H9 (cell line): ENCODE results near the gene PSMA6. TPM values are rescaled to one million over a fixed set of nuclear protein-coding genes. Genes with fewer than 3 reads are reported as not detected.
"Not testable (repeated sequence)": the region's sequence is repeated elsewhere in the genome, so short reads cannot be mapped to it uniquely, and the experiment has no call there.

Experiments used
- DNase-seq: peaks from one replicate; pipeline ENCODE4 v3.0.0-alpha.2; 2017
- H2AFZ ChIP-seq: one replicate; pipeline ENCODE4 v1.6.1; 2013; ENCODE audit warnings: mild to moderate bottlenecking, low read length, control low read depth, moderate library complexity
- H2AK5ac ChIP-seq: 2 replicates; pipeline ENCODE4 v1.6.1; 2013; ENCODE audit warnings: low read length, control low read depth, mixed read lengths; ENCODE audit not compliant: insufficient read length
- H2BK120ac ChIP-seq: one replicate; pipeline ENCODE4 v1.6.1; 2013; ENCODE audit warnings: low read depth, mild to moderate bottlenecking, low read length, control low read depth, inconsistent platforms; ENCODE audit not compliant: poor library complexity, severe bottlenecking
- H2BK12ac ChIP-seq: 2 replicates; pipeline ENCODE4 v1.6.1; 2013; ENCODE audit warnings: low read length, control low read depth, mixed read lengths, low read depth; ENCODE audit not compliant: insufficient read length
- H2BK15ac ChIP-seq: 2 replicates; pipeline ENCODE4 v1.6.1; 2013; ENCODE audit warnings: low read depth, low read length, control low read depth
- H2BK20ac ChIP-seq: one replicate; pipeline ENCODE4 v1.6.1; 2013; ENCODE audit warnings: low read depth, mild to moderate bottlenecking, low read length, control low read depth, inconsistent platforms; ENCODE audit not compliant: poor library complexity, severe bottlenecking
- H2BK5ac ChIP-seq: 2 replicates; pipeline ENCODE4 v1.6.1; 2013; ENCODE audit warnings: low read length, control low read depth, mixed read lengths; ENCODE audit not compliant: insufficient read length
- H3K14ac ChIP-seq: 2 replicates; pipeline ENCODE4 v1.6.1; 2013; ENCODE audit warnings: low read length, control low read depth; ENCODE audit not compliant: insufficient read depth
- H3K18ac ChIP-seq: 2 replicates; pipeline ENCODE4 v1.6.1; 2013; ENCODE audit warnings: low read depth, mild to moderate bottlenecking, mixed read lengths, low read length, control low read depth; ENCODE audit not compliant: insufficient read length
- H3K23ac ChIP-seq: 2 replicates; pipeline ENCODE4 v1.6.1; 2013; ENCODE audit warnings: low read length, control low read depth, mixed read lengths, low read depth; ENCODE audit not compliant: insufficient read length
- H3K23me2 ChIP-seq: 2 replicates; pipeline ENCODE4 v1.6.1; 2013; ENCODE audit warnings: low read depth, mild to moderate bottlenecking, mixed read lengths, low read length, control low read depth; ENCODE audit not compliant: insufficient read length, poor library complexity, severe bottlenecking
- H3K27ac ChIP-seq: 2 replicates; pipeline ENCODE4 v1.5.1; 2013; ENCODE audit warnings: low read length, control low read depth, mixed read lengths, low read depth; ENCODE audit not compliant: insufficient read length
- H3K27me3 ChIP-seq: 2 replicates; pipeline ENCODE4 v1.6.1; 2013; ENCODE audit warnings: low read length, control low read depth, inconsistent platforms; ENCODE audit not compliant: insufficient read depth
- H3K4ac ChIP-seq: 2 replicates; pipeline ENCODE4 v1.6.1; 2013; ENCODE audit warnings: low read depth, mild to moderate bottlenecking, control low read depth, inconsistent platforms, low read length, moderate library complexity
- H3K4me1 ChIP-seq: 2 replicates; pipeline ENCODE4 v1.6.1; 2013; ENCODE audit warnings: low read length, control low read depth, inconsistent platforms; ENCODE audit not compliant: insufficient read depth
- H3K4me2 ChIP-seq: 2 replicates; pipeline ENCODE4 v1.6.1; 2013; ENCODE audit warnings: low read length, control low read depth, mixed read lengths; ENCODE audit not compliant: insufficient read length, insufficient read depth
- H3K56ac ChIP-seq: 2 replicates; pipeline ENCODE4 v1.6.1; 2013; ENCODE audit warnings: low read depth, mild to moderate bottlenecking, mixed read lengths, low read length, control low read depth; ENCODE audit not compliant: insufficient read length
- H3K79me1 ChIP-seq: 2 replicates; pipeline ENCODE4 v1.6.1; 2013; ENCODE audit warnings: low read depth, mild to moderate bottlenecking, moderate library complexity, low read length, control low read depth, inconsistent platforms; ENCODE audit not compliant: insufficient read depth, poor library complexity, severe bottlenecking
- H3K79me2 ChIP-seq: 2 replicates; pipeline ENCODE4 v1.6.1; 2013; ENCODE audit warnings: low read length, control low read depth, inconsistent platforms; ENCODE audit not compliant: insufficient read depth
- H3K9ac ChIP-seq: 2 replicates; pipeline ENCODE4 v1.6.1; 2013; ENCODE audit warnings: low read length, control low read depth, mixed read lengths; ENCODE audit not compliant: insufficient read length; ENCODE audit errors: extremely low read depth
- H3K9me3 ChIP-seq: one replicate; pipeline ENCODE4 v1.6.1; 2013; ENCODE audit warnings: low read depth, low read length, inconsistent platforms; ENCODE audit not compliant: control insufficient read depth
- H3T11ph ChIP-seq: one replicate; pipeline ENCODE4 v1.6.1; 2013; ENCODE audit warnings: mild to moderate bottlenecking, low read length, control low read depth, inconsistent platforms
- H4K20me1 ChIP-seq: one replicate; pipeline ENCODE4 v1.6.1; 2013; ENCODE audit not compliant: control insufficient read depth, insufficient read length, insufficient read depth
- H4K5ac ChIP-seq: 2 replicates; pipeline ENCODE4 v1.6.1; 2013; ENCODE audit warnings: low read depth, mild to moderate bottlenecking, mixed read lengths, low read length, control low read depth; ENCODE audit not compliant: insufficient read length
- H4K8ac ChIP-seq: replicated peaks from 2 replicates; pipeline ENCODE4 v1.6.1; 2013; ENCODE audit warnings: low read length, control low read depth, mixed read lengths, low read depth; ENCODE audit not compliant: insufficient read length
- H4K91ac ChIP-seq: 2 replicates; pipeline ENCODE4 v1.6.1; 2013; ENCODE audit warnings: low read depth, mild to moderate bottlenecking, moderate library complexity, mixed read lengths, low read length, control low read depth; ENCODE audit not compliant: insufficient read length
- H3K27ac Mint-ChIP-seq, 3 experiments: 2 replicates in 2 of 3; 3 replicates in 1 of 3; pipeline ENCODE4 v1.8.0; 2020 to 2021; ENCODE audit warnings: mixed read lengths in 3 of 3, mild to moderate bottlenecking in 1 of 3, moderate library complexity in 1 of 3
- H3K27me3 Mint-ChIP-seq: 2 replicates; pipeline ENCODE4 v1.8.0; 2021; ENCODE audit warnings: low read depth, mild to moderate bottlenecking, moderate library complexity, mixed read lengths
- H3K36me3 Mint-ChIP-seq, 3 experiments: 2 replicates in 2 of 3; 3 replicates in 1 of 3; pipeline ENCODE4 v1.8.0; 2020 to 2021; ENCODE audit warnings: low read depth in 3 of 3, mixed read lengths in 3 of 3; ENCODE audit not compliant: insufficient read depth in 1 of 3
- H3K4me1 Mint-ChIP-seq, 2 experiments: 2 replicates each; pipeline ENCODE4 v1.8.0; 2020; ENCODE audit warnings: mixed read lengths in 2 of 2
- H3K4me3 Mint-ChIP-seq, 2 experiments: 2 replicates in 1 of 2; 3 replicates in 1 of 2; pipeline ENCODE4 v1.8.0; 2020 to 2021; ENCODE audit warnings: mild to moderate bottlenecking in 2 of 2, mixed read lengths in 2 of 2, moderate library complexity in 1 of 2
- H3K9me3 Mint-ChIP-seq, 2 experiments: 2 replicates in 1 of 2; 3 replicates in 1 of 2; pipeline ENCODE4 v1.8.0; 2020; ENCODE audit warnings: mild to moderate bottlenecking in 2 of 2, mixed read lengths in 2 of 2, moderate library complexity in 1 of 2
- CTCF ChIP-seq: fragments of 200-600 bp; sonication (generic); conservative IDR thresholded peaks from 3 replicates; pipeline ENCODE4 v1.8.0; 2021; ENCODE audit warnings: antibody characterized with exemption, mild to moderate bottlenecking
- WGBS: extraction: QIAGEN DNeasy Blood & Tissue Kit; methylation state at CpG from one replicate; pipeline ENCODE4 v1.1.7; 2013; ENCODE audit warnings: missing lambda C conversion rate, low lambda C conversion rate, mixed read lengths; ENCODE audit not compliant: insufficient read length; ENCODE audit errors: extremely low coverage; 5-methylcytosine and 5-hydroxymethylcytosine counted together
- total RNA-seq: library from RNA; stranded (reverse); gene quantifications from 2 replicates; pipeline ENCODE4 v1.2.1, GENCODE V29; 2021

Gene PSMA6
- total RNA-seq, 1 experiment from 2014 or later: 255 TPM

- Mint-ChIP-seq H3K27me3 (peaks cover 3% of the 10 kb centered on the region; the same call in 1 of the 2 replicates), H3K27ac (peak overlapping the region in 2 of 3 experiments; percentile 26 to 94; a peak in 4 of 7 replicates), H3K9me3 (no peaks in the 10 kb centered on the region; a peak in 1 of 5 replicates), H3K36me3 (no peaks in the 10 kb centered on the region; a peak in 1 of 7 replicates), H3K4me3 (no peak overlapping the region; a peak in 1 of 5 replicates), H3K4me1 (peaks cover 30 to 33% of the 10 kb centered on the region in 2 experiments)
- no peaks in the 10 kb centered on the region for H3K27me3 ChIP-seq
- H3K4me2 ChIP-seq: no peak overlapping the region
- no peak overlapping the region for H2BK5ac ChIP-seq
- no peaks in the 10 kb centered on the region for H4K20me1 ChIP-seq
- H3K4ac ChIP-seq: no peak overlapping the region
- H3K23me2 ChIP-seq: no peaks in the 10 kb centered on the region
- no peaks in the 10 kb centered on the region for H3K9me3 ChIP-seq
- H3K18ac ChIP-seq: no peak overlapping the region
- TF ChIP-seq CTCF: no peak
- no CpG with 5 or more reads among the region's 13 CpGs for WGBS
- H2BK120ac ChIP-seq: no peak overlapping the region
- no peaks in the 10 kb centered on the region for H3K79me1 ChIP-seq
- no peak overlapping the region for H4K5ac ChIP-seq
- peaks cover 4% of the 10 kb centered on the region; the same call in 1 of the 2 replicates for H3K4me1 ChIP-seq
- H3K27ac ChIP-seq: no peak overlapping the region
- H3K23ac ChIP-seq: no peak overlapping the region
- no peak for DNase-seq
- no peaks in the 10 kb centered on the region for H3K79me2 ChIP-seq
- H2AK5ac ChIP-seq: no peak overlapping the region
- H3K56ac ChIP-seq: no peak overlapping the region
- H2BK12ac ChIP-seq: no peak overlapping the region
- no peak overlapping the region for H4K8ac ChIP-seq
- H2AFZ ChIP-seq: no peak overlapping the region
- no peak overlapping the region for H4K91ac ChIP-seq
- no peak overlapping the region for H2BK20ac ChIP-seq
- no peak overlapping the region for H3K14ac ChIP-seq
- H3K9ac ChIP-seq: no peak overlapping the region
- H2BK15ac ChIP-seq: no peak overlapping the region
- H3T11ph ChIP-seq: no peak overlapping the region
Measured at GRCh38 chr14:35347323-35348043, 55.3 kb downstream of the PSMA6 start.

GRCh38 chr14:35348044-35348380 is 55.8 kb downstream of the PSMA6 start:
- no CpG with 5 or more reads among the region's 6 CpGs for WGBS
- H3K27ac ChIP-seq, H4K5ac ChIP-seq, H4K20me1 ChIP-seq, H3K18ac ChIP-seq, H3K4me3 Mint-ChIP-seq, H3K36me3 Mint-ChIP-seq, H3K9ac ChIP-seq, H3K23ac ChIP-seq, H3K79me2 ChIP-seq, H3K27me3 ChIP-seq, H3K4me2 ChIP-seq, H2BK12ac ChIP-seq, H3K23me2 ChIP-seq, H3K4ac ChIP-seq, DNase-seq, H3K9me3 ChIP-seq, H3K9me3 Mint-ChIP-seq, H4K8ac ChIP-seq, H2AFZ ChIP-seq, H3K27me3 Mint-ChIP-seq, H3T11ph ChIP-seq, H2AK5ac ChIP-seq, H3K79me1 ChIP-seq, H3K56ac ChIP-seq, H4K91ac ChIP-seq, H2BK20ac ChIP-seq, H2BK120ac ChIP-seq, H3K14ac ChIP-seq, H3K4me1 ChIP-seq, H2BK15ac ChIP-seq, H2BK5ac ChIP-seq: not testable (repeated sequence)
- H3K4me1 Mint-ChIP-seq: peaks cover 30 to 34% of the 10 kb centered on the region in 2 experiments
- H3K27ac Mint-ChIP-seq: peak overlapping the region in 2 of 3 experiments; percentile 26 to 94; a peak in 4 of 7 replicates
